ENCODE measurements around the gene CTF1.
A peak's percentile ranks its signal among the peaks of the same experiment; 100 is the strongest.

Gene CTF1

GRCh38 chr16:30949650-30950515 lies 53.5 kb downstream of the CTF1 start:
- Histone ChIP-seq H3K9ac (peak overlapping the region; percentile 93 to 98 (median 96)), H3K36me3 (peaks cover 26 to 67% (median 48%) of the 10 kb centered on the region in 11 experiments), H3K4me1 (peaks cover 32 to 51% (median 42%) of the 10 kb centered on the region in 10 experiments), H3K27me3 (no peaks in the 10 kb centered on the region), H3K4me2 (peak overlapping the region; percentile 78 to 99 (median 98)), H3K9me3 (replicated peaks in 1 of 11) (no peaks in the 10 kb centered on the region), H4K20me1 (peaks cover 13 to 65% (median 36%) of the 10 kb centered on the region in 11 experiments; a peak in 19 of 22 replicates), H3K4me3 (peak overlapping the region; percentile 86 to 99 (median 92)), H3K27ac (peak overlapping the region; percentile 89 to 98 (median 95))
- peak in 2 of 11 experiments; percentile 9 to 29; a peak in 1 of 22 replicates for TF ChIP-seq Cebpa-rat (IDR thresholded peaks at IDR 0.05)

DNA sequence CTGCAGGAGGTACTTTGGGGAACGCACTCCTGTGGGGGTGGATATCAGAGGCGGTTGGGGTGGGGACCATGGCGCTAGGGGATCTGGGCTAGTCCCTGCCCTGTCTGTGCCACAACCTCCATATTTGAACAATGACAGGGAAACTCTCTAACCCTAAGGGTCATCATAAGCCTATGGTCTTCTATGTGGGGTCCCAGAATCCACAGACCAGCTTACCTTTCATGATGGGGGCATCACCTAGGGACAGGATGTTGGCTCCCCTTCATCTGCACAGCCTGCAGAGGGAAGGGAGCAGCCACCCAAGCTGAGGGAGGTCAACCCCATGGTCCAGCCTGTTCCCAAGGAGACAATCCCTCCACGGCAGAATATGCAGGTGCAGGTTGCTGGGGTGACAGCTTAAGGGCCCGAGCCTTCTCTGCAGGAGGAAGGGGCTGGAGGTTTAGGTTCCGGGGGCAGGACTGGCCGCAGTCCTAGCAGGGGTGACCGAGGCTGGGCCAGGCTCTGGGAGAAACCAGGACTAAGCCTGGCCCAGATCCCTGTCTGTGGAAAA lies 54.2 kb downstream of the CTF1 start:
- peaks cover 32 to 51% (median 42%) of the 10 kb centered on the region in 10 experiments for H3K4me1 ChIP-seq
- no peaks in the 10 kb centered on the region for H3K27me3 ChIP-seq
- H3K9ac ChIP-seq: peak overlapping the region; percentile 93 to 98 (median 96); a peak in 21 of 22 replicates
- H3K27ac ChIP-seq: peak overlapping the region in 10 of 11 experiments; percentile 91 to 98 (median 95); a peak in 19 of 22 replicates
- no peak for TF ChIP-seq Cebpa-rat (IDR thresholded peaks at IDR 0.05)
- H3K4me2 ChIP-seq: peak overlapping the region; percentile 78 to 99 (median 98)
- peaks cover 13 to 69% (median 34%) of the 10 kb centered on the region in 11 experiments; a peak in 19 of 22 replicates for H4K20me1 ChIP-seq
- H3K4me3 ChIP-seq: peak overlapping the region; percentile 86 to 99 (median 92)
- H3K9me3 ChIP-seq (replicated peaks in 1 of 11): no peaks in the 10 kb centered on the region
- peaks cover 21 to 65% (median 43%) of the 10 kb centered on the region in 11 experiments for H3K36me3 ChIP-seq

GRCh38 chr16:30951193-30951592 lies 54.8 kb downstream of the CTF1 start:
- Histone ChIP-seq H3K9me3 (replicated peaks in 1 of 11) (no peaks in the 10 kb centered on the region), H3K4me3 (peak overlapping the region in 2 of 10 experiments; percentile 96 to 99; a peak in 4 of 20 replicates), H3K36me3 (peaks cover 19 to 60% (median 37%) of the 10 kb centered on the region in 11 experiments), H4K20me1 (peaks cover 8 to 67% (median 31%) of the 10 kb centered on the region in 11 experiments; a peak in 19 of 22 replicates), H3K4me1 (peaks cover 32 to 51% (median 42%) of the 10 kb centered on the region in 10 experiments), H3K9ac (peak overlapping the region in 8 of 11 experiments; percentile 93 to 97 (median 95); a peak in 11 of 22 replicates), H3K27me3 (no peaks in the 10 kb centered on the region), H3K4me2 (peak overlapping the region; percentile 78 to 99 (median 98); a peak in 21 of 22 replicates), H3K27ac (peak overlapping the region in 6 of 11 experiments; percentile 94 to 98 (median 98); a peak in 12 of 22 replicates)
- TF ChIP-seq Cebpa-rat (IDR thresholded peaks at IDR 0.05): no peak

- TF ChIP-seq Cebpa-rat (IDR thresholded peaks at IDR 0.05): no peak
- Histone ChIP-seq H3K36me3 (peaks cover 14 to 59% (median 31%) of the 10 kb centered on the region in 11 experiments), H3K27ac (peak overlapping the region in 2 of 11 experiments; percentile 2 to 98; a peak in 2 of 22 replicates), H4K20me1 (peaks cover 4 to 68% (median 26%) of the 10 kb centered on the region in 11 experiments; a peak in 17 of 22 replicates), H3K9ac (peak overlapping the region in 2 of 11 experiments; percentile 5 to 94; a peak in 2 of 22 replicates), H3K4me1 (peaks cover 35 to 54% (median 46%) of the 10 kb centered on the region in 10 experiments), H3K27me3 (no peaks in the 10 kb centered on the region), H3K4me3 (no peak overlapping the region), H3K9me3 (replicated peaks in 1 of 11) (no peaks in the 10 kb centered on the region), H3K4me2 (peak overlapping the region in 4 of 11 experiments; percentile 78 to 98 (median 92); a peak in 3 of 22 replicates)
Observed at GRCh38 chr16:30951750-30952149, 55.3 kb downstream of the CTF1 start.

DNA sequence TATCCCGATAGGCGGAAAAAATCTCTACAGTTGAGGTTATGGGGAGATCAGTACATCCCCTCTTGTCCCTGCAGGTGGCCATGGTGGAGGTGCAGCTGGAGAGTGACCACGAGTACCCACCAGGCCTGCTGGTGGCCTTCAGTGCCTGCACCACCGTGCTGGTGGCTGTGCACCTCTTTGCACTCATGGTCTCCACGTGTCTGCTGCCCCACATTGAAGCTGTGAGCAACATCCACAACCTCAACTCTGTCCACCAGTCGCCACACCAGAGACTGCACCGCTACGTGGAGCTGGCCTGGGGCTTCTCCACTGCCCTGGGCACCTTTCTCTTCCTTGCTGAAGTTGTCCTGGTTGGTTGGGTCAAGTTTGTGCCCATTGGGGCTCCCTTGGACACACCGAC lies 56.7 kb downstream of the CTF1 start:
- TF ChIP-seq Cebpa-rat (IDR thresholded peaks at IDR 0.05): no peak
- H3K36me3 ChIP-seq: peaks cover 5 to 49% (median 20%) of the 10 kb centered on the region in 11 experiments; a peak in 20 of 22 replicates
- peak overlapping the region in 5 of 11 experiments; percentile 20 to 43 (median 32); a peak in 6 of 22 replicates for H3K27ac ChIP-seq
- peak overlapping the region in 6 of 11 experiments; percentile 3 to 29 (median 14); a peak in 3 of 22 replicates for H3K4me2 ChIP-seq
- peaks cover 0 to 68% (median 23%) of the 10 kb centered on the region in 11 experiments; a peak in 16 of 22 replicates for H4K20me1 ChIP-seq
- no peaks in the 10 kb centered on the region for H3K27me3 ChIP-seq
- peak overlapping the region in 1 of 11 experiments; percentile 7; a peak in 1 of 22 replicates for H3K9ac ChIP-seq
- H3K9me3 ChIP-seq (replicated peaks in 1 of 11): no peaks in the 10 kb centered on the region
- peaks cover 31 to 50% (median 42%) of the 10 kb centered on the region in 10 experiments for H3K4me1 ChIP-seq
- H3K4me3 ChIP-seq: no peak overlapping the region

All from BLaER1 treated with 17β-estradiol and CSF1 and Interleukin-3, amounts not matched to agents 10 nM and 100 nM (cell line).